HG02623 (cell line): Measurements from ENCODE around the gene SFRP5.

Experiments
- ATAC-seq: cut with Tn5 transposase; IDR thresholded peaks from one replicate; pipeline ENCODE4 v1.9.1; 2021; ENCODE audit warnings: moderate library complexity; ENCODE audit not compliant: unreplicated experiment

SFRP5 gene, protein sequence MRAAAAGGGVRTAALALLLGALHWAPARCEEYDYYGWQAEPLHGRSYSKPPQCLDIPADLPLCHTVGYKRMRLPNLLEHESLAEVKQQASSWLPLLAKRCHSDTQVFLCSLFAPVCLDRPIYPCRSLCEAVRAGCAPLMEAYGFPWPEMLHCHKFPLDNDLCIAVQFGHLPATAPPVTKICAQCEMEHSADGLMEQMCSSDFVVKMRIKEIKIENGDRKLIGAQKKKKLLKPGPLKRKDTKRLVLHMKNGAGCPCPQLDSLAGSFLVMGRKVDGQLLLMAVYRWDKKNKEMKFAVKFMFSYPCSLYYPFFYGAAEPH

DNA sequence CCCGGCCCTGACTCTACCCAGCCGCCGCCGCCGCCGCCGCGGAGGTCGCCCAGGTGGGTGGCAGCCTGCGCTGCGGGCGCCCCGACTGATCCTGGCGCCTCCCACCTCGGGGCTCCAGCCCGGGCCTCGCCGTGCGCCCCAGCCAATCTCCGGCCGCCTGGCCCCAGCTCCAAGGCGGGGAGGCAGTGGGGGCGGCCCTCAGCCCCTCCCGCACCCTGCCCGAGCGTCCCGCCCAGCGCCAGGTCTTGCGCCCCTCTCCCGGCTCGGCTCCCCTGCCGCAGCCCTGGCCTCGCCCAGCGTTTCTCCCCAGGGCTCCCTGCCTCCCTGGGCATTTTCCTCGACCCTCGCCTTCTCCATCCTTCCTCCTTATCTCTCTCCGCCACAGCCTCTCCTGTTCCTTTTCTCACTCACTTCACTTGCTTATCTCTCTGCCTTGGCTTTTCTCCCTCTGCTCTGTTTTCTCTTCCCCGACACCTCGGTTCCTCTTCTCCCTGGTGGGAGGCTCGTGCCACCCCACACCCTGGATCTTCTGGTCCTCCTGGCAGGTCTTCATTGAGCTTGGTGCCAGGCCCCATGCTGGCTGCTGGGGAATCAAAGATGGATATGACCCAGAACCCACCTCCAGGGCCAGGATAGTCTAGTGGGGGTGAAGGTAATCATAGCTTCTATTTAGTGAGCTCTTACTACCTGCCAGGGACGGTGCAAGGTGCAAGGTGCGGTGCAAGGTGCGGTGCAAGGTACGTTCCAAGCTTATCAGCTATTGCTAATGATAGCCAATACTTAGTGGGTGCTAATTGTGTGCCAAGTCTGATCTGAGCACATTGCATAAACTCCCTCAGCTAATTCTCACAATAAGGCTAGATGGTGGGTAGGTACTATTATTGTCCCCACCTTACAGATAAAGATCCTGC lies at the start of gene SFRP5:
Gene SFRP5, minus strand, starts transcription at position 87 of the 911 bp plus-strand sequence. CDS start 166 bp downstream, outside the sequence.
- no peak for ATAC-seq

DNA sequence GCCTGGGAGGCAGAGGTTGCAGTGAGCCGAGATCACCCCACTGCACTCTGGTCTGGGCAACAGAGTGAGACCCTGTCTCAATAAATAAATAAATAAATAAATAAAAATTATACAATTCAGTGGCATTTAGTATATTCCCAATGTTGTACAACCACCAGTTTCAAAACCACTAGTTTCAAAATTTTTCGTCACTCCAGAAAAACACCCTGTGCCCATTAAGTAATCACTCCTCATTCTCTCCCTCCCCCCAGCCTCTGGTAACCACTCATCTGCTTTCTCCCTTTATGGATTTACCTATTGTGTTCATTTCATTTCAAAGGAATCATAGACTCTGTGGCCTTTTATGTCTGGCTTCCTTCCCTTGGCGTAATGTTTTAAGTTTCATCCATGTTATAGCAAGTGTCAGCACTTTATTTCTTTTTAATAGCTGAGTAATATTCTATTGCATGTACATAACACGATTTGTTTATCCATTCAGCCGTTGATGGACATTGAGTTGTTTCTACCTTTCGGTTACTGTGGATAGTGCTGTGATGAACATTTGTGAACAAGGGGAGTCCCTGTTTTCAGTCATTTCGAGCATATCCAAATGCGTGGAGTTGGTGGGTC lies 48.4 kb upstream of the SFRP5 start:
- no peak for ATAC-seq

DNA sequence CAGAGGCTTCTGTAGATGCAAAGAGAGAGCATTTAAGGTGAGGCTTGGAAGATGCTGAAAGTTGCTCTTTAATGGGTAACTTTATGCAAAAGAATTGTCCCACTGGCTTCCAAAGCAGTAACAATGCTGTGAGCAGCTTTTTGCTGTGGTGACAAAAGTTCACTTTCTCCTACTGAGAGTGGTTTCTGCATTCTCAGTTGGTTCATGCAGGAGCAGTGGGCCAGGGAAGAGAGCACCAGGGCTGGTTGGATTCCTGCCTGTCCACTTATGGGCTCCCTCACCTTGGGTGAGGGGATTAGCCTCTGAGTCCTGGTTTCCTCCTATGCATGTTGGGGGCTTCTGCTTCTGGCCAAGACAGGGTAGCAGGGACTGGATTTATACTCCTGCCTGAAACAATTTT lies 46.8 kb upstream of the SFRP5 start:
- no peak for ATAC-seq

DNA sequence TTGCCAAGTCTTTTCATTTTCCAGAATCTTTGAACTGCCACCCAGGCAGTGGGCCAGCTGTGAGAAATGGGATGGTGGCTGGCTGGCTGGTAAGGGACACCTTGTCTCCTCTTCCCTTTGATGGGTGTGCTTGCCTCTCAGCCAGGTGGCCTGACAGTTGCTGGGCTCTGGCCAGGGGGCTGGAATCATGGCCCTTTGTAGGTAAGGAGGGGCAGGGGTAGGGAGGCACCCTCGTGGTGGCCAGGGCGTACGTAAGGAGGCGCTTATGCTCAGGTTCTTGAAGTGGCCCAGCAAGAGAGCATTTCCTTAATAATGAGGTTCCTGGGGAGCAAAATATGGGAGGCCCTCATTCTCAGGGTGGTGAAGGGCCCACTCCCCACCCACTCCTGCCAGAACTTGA lies 44.8 kb upstream of the SFRP5 start:
- ATAC-seq = no peak

DNA sequence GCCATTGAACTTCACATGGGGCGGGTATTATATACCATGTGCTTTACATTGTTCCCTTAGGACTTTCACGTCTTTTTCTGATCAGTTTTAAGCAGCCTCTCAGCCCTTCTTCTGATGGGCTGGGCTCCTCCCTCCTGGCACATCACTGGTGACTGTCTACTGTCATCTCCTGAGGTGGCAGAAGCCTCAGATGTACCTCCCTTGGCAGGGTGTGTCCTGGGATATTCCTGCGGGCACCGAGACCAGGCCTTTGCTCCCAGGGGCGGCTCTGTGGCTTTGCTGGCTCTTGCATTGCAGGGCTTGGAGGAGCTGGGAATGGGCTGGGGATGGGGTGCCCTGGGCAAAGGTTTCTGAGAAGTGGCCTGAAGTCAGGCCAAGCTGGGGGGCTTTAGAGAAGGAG lies 43.2 kb upstream of the SFRP5 start:
- ATAC-seq = no peak

DNA sequence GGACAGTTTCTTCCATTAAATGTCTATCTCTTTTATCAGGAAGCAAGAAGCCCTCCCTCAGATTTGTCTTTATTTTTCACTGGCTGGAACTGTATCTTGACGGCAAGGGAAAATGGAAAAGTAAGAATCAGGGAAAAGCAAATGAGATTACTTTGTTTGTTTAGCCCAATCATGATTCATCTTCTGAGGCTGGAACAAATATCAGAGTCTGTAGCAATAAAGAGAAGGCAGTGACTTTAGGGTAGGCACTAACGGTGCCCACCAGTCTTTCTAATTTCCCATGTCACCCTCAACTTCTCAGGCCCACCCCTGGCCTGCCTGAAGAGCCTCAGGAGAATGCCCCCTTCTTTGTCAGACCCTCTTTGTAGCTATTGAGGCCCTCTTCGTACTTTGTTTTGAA lies 41.5 kb upstream of the SFRP5 start:
- no peak for ATAC-seq

DNA sequence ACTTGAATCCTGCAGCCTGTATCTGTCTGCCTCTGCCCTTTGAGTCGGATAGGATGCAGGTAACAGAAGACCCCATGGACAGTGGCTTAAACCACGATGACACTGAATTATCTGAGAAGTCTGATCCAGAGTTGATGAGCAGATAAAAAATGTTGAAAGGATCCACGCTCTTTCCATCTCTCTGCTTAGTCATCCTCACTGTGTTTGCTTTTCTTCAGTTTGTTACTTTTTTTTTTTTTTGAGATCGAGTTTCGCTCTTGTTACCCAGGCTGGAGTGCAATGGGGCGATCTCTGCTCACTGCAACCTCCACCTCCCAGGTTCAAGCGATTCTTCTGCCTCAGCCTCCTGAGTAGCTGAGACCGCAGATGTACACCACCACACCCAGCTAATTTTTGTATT lies 40.9 kb upstream of the SFRP5 start:
- no peak for ATAC-seq

DNA sequence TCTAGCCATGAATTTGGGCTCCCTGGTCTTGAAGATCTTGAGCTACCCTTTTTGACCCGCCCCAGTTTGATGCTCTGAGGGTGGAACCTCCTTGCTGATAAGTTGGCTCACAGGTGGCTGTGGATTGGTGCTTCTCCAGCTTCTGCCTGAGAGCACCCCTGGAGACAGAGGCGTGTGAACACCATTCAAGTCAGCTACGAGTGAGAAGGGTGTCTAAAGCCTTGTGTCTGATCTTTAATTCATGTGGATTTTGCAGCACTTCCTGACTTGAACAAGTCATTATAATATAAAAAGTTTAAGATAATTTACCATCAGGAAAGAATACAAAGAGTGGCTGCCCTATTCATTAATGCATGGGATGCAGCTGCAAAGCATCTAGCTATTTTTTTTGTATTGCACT lies 40.2 kb upstream of the SFRP5 start:
- ATAC-seq = no peak

DNA sequence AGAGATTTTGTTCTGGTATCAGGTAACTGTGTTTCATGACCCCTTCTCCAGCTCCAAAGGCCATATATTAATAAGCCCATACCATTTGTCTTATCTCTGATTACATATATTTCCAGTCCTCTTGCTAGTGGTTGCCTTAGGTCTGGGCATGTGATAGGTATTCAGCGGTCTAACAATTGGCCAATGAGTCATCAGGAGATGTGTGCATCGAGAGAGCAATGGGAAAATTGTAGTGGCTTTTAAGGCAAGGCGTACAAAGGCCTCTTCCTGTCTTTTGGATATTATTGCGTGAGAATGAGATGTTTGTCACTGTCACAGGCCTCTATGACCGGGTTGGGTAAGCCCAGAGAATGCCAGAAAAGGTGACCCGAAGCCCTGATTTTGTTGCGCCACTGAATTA lies 38.6 kb upstream of the SFRP5 start:
- ATAC-seq = no peak

DNA sequence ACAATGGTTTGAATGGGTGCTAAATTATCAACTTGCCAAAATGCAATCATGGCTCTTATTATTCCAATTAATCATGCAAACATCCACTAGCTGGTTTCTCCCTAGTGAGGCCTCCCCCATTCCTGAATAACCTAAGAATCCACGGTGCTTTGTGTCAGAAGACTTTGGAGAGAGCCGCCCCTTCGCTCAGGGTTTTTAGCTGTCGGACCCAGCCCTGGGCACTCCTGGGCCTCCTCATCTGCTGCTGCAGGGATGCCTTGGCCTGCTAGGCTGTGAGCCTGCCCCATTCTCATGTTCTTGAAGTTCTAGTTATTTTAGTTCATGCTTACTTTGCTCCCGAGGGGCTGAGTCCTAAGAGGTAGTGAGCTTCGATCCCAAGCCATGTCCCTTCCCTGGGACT lies 34.1 kb upstream of the SFRP5 start:
- no peak for ATAC-seq

DNA sequence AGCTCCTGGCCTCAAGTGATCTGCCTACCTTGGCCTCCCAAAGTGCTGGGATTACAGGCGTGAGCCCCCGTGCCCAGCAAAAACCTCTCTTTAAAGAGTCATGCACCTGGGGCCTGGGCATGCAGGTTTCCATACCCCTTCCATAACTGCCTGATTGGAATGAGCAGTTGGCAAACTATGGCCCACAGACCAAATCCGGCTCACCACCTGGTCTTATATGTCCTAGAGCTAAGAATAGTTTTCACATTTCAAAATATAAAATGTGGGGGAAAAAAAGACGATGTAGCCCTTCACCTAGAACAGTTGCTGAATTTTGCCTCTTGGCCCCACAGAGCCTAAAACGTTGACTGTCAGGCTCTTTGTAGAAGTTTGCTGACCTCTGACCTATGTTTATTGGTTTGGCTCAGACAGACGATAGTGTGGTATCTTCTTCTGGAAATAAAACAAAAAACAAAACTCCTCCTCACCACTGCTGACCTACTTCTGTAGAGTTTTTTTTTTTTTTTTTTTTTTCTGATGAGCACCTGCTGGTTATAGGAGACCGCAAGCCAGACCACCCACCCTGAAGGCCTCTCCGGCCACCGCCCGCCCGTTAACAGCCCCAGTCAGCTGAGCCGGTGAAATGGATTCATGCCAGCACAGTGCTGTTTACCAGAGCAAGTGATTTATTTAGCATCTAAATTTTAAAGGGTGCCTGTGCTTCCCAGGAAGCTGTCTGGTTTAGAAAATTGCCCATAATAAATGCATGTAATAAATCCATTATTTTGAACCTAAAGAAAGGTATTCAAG lies 33.5 kb upstream of the SFRP5 start:
- ATAC-seq = no peak

DNA sequence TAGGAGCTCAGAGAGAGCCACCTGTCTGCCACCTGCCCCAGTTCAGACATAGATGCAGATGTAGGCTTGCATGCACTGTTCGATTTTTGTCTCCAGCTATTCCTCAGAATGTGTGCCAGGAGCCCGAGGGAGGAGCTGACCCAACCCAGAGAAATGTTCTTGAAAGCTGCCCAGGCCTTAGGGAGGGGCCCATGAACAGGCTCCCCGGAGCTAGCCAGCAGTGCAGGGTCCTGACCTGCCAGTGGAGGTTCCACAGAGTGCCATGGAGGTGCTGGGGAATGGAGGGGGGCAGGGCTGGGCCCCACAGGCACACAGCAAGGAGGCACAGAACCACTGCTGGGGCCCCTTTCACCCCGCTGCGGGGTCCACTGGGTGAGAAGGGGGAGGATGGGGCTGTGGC lies 29.6 kb upstream of the SFRP5 start:
- no peak for ATAC-seq

DNA sequence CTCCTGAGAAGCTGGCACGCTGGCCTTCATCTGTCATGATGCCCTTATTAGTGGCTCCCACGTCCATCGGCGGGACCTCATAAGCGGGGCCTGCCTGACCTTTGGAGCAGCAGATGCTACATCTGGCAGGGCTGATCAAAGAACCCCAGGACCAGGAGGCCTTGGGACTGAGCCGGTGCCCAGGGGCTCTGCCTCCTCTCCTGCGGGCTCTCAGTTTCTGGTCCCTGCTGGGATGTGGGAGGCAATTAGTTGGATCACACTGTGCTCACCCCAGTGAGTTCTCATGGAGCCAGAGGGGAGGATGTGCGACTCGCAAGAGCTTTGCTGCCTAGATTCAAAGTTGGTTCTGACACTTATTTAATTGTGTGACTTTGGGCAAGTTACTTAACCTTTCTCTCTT lies 28.7 kb upstream of the SFRP5 start:
- no peak for ATAC-seq

DNA sequence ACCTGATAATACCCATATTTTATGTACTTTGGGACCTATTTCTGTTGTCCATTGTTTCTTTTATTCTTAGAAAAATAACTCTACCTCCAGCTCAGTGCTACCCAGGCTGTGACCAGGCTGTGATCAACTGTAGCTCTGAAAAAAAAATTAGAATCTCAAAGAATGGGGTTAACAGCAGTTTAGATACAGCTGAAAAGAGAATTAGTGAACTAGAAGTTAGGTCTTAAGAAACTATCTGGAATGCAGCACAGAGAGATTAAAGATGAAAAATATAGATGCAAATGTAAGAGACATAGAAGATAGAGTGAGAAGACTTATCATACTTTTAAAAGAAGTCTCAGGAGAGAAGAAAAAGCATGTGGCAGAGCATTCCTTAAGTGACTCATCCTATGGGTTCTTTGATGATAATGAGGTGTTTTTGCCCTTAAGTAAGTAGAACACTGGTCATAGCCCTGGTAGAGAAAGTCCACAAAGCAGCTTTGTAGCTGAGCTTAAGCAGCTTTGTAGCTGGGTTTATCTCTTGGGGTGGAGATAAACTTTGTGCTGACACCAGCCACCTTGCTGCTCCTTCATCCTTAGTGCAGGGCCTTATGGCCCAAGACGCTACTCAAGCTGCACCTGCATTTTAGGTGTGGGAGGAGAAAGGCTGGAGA lies 27.3 kb upstream of the SFRP5 start:
- no peak for ATAC-seq

DNA sequence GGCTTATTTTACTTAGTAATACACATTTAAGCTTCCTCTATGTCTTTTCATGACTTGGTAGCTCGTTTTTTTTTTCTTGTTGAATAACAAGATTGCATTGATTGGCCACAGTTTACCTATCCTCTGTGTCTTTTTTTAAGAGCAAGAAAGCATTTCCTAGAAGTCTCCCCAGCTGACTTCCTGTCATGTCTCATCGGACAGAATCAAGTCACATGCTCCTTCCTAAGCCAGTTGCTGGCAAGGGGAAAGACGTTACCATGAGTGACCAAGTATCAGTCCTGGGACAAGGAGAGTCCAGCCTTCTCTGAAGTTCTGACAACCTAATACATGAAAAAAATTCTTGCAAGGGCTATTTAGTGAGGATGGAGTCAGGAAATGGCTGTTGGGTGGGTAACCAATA lies 24.9 kb upstream of the SFRP5 start:
- ATAC-seq = no peak

DNA sequence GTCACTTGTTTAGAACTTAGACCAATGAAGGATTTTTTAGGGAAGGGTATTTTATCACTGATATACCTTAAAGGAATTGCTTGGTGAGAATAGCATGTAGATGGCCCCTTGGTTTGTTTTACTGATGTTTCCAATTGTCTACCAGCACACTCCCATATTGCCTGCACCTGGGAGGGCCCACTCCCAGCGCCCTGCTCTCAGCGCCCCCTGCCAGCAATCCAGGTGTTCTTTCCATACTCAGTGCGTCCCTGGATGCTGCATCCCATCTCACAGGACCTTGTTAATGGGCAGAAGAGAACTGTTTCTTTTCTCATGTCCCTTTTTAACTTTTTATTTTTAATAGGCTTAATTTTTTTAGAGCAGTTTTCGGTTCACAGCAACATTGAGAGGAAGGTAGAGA lies 24.1 kb upstream of the SFRP5 start:
- ATAC-seq = no peak

DNA sequence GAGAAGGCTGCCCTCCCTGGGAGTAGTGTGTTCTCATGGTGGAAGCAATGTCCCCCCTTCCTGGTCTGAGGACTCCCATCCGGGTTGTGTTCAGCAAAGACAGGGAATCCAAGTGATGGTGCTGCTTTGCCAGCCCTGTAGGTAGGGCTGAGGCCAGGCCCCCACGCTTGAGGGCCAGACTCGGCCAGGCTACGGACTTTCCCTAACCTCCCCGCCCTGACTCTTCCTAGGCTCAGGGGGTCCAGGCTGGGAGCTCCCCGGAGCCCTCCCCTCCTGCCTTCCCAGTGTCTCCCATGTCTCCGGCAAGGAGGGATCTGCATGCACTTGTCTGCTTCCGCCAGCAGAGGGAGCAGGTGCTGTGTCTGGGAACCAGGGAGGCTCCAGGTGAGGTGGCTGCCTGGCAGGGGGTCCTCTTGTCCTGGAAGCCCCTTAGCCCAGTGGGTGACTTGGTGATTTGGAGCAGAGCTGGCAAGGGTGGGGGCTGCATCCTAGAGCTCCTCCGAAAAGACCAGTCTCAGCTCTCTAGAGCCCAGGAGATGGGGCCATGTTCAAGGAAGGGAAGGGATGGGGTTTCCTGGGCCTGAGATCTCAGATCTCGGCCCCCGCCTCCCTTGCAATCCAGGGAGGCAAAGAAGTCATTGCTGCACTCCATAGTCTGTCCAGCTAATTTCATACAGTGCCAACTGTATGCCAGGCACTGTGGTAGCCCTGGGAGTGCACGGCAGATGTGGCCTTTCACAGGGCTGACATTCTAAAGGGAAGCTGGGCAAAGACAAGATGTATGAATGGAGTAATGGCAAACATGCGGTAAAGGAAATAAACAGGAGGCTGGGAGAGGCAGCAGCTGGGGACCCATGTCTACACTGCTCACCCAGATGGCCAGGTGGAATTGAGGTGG lies 20.3 kb upstream of the SFRP5 start:
- no peak for ATAC-seq

DNA sequence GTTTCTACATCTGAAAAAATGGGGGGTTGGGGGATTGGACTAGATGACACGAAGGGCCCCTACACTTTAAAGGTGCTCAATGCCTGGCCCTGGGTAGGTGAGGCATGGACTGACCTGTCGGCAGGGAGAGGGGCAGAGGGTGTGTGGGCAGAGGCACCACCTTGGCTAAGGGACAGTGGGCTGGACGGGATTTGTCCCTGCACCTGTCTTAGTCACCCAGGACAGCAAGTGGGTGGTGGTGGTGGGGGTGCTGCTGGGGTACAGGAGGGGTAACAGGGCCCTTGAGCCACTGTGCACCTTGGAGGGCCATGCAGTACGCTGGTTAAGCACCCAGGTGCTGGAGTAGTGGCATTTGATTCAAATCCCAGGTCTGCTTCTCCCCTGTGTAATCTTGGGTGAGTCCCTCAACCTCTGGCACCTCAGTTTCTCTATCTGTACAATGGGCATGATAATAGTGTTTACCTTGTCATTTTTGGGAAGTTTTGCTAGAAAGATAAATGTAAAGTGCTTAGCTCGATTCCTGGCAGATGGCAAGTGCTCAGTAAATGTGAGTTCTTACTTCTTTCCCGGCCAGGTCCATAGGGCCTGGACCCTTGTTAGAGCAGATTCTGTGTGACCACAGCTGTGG lies 18.1 kb upstream of the SFRP5 start:
- ATAC-seq = no peak
